ENCODE results near the gene DTX4.

The DTX4 gene

GRCh38 chr11:59142530-59143507, 29.1 kb upstream of the DTX4 start, which contains the start of gene FAM111A:
TSS of gene FAM111A (plus strand) at chr11:59142856. CDS start at chr11:59148873, 6,017 bp downstream.
- peak; percentile 72 for DNase-seq (ENCODE audit: extremely low read depth, low read depth)
- peak; percentile 50 for TF ChIP-seq CTCF (IDR thresholded peaks at IDR 0.05; ENCODE audit: low read depth, low read length)

GRCh38 chr11:59144096-59144495, 27.8 kb upstream of the DTX4 start:
- DNase-seq (ENCODE audit: extremely low read depth, low read depth), result no peak
- TF ChIP-seq CTCF (IDR thresholded peaks at IDR 0.05; ENCODE audit: low read depth, low read length), result no peak

- TF ChIP-seq CTCF (IDR thresholded peaks at IDR 0.05; ENCODE audit: low read depth, low read length), result no peak; the same call in 1 of the 2 replicates
- peak; percentile 57 for DNase-seq (ENCODE audit: extremely low read depth, low read depth)
Measured at GRCh38 chr11:59144579-59145345, 27.2 kb upstream of the DTX4 start.

GRCh38 chr11:59145534-59145933, 26.4 kb upstream of the DTX4 start:
- DNase-seq (ENCODE audit: extremely low read depth, low read depth), result no peak

GRCh38 chr11:59151761-59152160, 20.2 kb upstream of the DTX4 start:
- DNase-seq (ENCODE audit: extremely low read depth, low read depth), result no peak
- TF ChIP-seq CTCF (IDR thresholded peaks at IDR 0.05; ENCODE audit: low read depth, low read length), result no peak

More at GRCh38 chr11:59145534-59145933, 26.4 kb upstream of the DTX4 start:
- TF ChIP-seq CTCF (IDR thresholded peaks at IDR 0.05; ENCODE audit: low read depth, low read length), result no peak

- TF ChIP-seq CTCF (IDR thresholded peaks at IDR 0.05; ENCODE audit: low read depth, low read length), result no peak
- DNase-seq (ENCODE audit: extremely low read depth, low read depth), result no peak
Measured at GRCh38 chr11:59152312-59152951, 19.5 kb upstream of the DTX4 start.

Measured in AG09319 (cell line).